ENCODE measurements around the gene CSNK2B.

CSNK2B gene

DNA sequence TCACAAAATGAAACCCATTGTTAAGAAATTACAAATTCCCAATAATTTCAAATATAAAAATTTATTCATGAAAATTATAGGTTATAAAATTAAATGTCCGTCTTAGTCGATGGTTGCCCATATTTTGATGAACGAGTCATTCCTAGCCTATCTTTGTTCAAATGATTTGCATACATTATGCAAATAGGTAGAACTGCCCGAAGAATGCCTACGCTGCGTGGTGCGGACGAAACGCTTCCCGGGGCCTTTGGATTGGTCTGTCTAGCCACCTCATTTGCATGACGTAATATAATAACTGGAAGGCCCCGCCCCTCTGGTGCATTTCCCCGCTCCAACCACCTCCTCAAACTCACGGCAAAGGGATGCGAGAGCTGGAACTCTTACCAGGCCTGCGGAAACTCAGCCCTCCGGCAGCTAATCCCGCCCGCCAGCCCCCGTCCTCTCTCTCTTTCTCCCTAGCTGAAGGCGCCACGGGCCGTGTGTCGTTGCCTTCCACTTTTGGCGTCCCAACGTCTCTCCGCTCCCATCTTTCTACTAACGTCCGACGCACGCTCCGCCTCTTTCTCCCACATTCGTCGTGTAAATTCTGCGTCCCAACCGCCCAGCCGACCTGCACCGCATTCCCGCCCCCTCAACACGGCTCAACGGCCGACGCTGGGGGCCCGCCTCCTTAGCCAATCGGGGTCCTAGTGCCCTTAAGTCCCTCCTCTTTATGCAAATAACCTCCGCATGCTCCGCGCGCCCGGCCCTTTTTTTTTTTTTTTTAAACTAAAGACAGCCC, 45.9 kb upstream of the CSNK2B start (continued):
- TF ChIP-seq, protein P1, sequence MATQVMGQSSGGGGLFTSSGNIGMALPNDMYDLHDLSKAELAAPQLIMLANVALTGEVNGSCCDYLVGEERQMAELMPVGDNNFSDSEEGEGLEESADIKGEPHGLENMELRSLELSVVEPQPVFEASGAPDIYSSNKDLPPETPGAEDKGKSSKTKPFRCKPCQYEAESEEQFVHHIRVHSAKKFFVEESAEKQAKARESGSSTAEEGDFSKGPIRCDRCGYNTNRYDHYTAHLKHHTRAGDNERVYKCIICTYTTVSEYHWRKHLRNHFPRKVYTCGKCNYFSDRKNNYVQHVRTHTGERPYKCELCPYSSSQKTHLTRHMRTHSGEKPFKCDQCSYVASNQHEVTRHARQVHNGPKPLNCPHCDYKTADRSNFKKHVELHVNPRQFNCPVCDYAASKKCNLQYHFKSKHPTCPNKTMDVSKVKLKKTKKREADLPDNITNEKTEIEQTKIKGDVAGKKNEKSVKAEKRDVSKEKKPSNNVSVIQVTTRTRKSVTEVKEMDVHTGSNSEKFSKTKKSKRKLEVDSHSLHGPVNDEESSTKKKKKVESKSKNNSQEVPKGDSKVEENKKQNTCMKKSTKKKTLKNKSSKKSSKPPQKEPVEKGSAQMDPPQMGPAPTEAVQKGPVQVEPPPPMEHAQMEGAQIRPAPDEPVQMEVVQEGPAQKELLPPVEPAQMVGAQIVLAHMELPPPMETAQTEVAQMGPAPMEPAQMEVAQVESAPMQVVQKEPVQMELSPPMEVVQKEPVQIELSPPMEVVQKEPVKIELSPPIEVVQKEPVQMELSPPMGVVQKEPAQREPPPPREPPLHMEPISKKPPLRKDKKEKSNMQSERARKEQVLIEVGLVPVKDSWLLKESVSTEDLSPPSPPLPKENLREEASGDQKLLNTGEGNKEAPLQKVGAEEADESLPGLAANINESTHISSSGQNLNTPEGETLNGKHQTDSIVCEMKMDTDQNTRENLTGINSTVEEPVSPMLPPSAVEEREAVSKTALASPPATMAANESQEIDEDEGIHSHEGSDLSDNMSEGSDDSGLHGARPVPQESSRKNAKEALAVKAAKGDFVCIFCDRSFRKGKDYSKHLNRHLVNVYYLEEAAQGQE (tag by site-specific recombination; IDR thresholded peaks at IDR 0.05), result no peak
- TF ChIP-seq ZFHX2 (tag by site-specific recombination; conservative IDR thresholded peaks at IDR 0.05) (peak; percentile 86), ZBTB1 (tag by site-specific recombination; IDR thresholded peaks at IDR 0.05) (no peak), ZNF791 (tag by site-specific recombination; IDR thresholded peaks at IDR 0.05) (no peak), ZNF248 (tag by site-specific recombination; IDR thresholded peaks at IDR 0.05) (no peak), SCRT2 (tag by site-specific recombination; IDR thresholded peaks at IDR 0.05) (no peak), ZNF600 (tag by site-specific recombination; IDR thresholded peaks at IDR 0.05) (peak; percentile 91), ZNF155 (tag by site-specific recombination; IDR thresholded peaks at IDR 0.05) (no peak), ZNF558 (tag by site-specific recombination; IDR thresholded peaks at IDR 0.05) (no peak), ZNF302 (tag by site-specific recombination; IDR thresholded peaks at IDR 0.05; ENCODE audit: low read depth) (no peak), ZNF843 (tag by site-specific recombination; IDR thresholded peaks at IDR 0.05) (peak; percentile 60), ZNF658 (tag by site-specific recombination; IDR thresholded peaks at IDR 0.05) (no peak), ZNF626 (tag by site-specific recombination; IDR thresholded peaks at IDR 0.05) (no peak), GFI1B (tag by site-specific recombination; IDR thresholded peaks at IDR 0.05) (no peak), ZNF501 (tag by site-specific recombination; IDR thresholded peaks at IDR 0.05) (no peak; the same call in none of the 2 replicates), ZNF157 (tag by site-specific recombination; IDR thresholded peaks at IDR 0.05) (no peak)
- TF ChIP-seq, protein P2, sequence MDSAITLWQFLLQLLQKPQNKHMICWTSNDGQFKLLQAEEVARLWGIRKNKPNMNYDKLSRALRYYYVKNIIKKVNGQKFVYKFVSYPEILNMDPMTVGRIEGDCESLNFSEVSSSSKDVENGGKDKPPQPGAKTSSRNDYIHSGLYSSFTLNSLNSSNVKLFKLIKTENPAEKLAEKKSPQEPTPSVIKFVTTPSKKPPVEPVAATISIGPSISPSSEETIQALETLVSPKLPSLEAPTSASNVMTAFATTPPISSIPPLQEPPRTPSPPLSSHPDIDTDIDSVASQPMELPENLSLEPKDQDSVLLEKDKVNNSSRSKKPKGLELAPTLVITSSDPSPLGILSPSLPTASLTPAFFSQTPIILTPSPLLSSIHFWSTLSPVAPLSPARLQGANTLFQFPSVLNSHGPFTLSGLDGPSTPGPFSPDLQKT (IDR thresholded peaks at IDR 0.05; ENCODE audit: borderline replicate concordance, low read depth, low read length), result no peak
- TF ChIP-seq, protein P3, sequence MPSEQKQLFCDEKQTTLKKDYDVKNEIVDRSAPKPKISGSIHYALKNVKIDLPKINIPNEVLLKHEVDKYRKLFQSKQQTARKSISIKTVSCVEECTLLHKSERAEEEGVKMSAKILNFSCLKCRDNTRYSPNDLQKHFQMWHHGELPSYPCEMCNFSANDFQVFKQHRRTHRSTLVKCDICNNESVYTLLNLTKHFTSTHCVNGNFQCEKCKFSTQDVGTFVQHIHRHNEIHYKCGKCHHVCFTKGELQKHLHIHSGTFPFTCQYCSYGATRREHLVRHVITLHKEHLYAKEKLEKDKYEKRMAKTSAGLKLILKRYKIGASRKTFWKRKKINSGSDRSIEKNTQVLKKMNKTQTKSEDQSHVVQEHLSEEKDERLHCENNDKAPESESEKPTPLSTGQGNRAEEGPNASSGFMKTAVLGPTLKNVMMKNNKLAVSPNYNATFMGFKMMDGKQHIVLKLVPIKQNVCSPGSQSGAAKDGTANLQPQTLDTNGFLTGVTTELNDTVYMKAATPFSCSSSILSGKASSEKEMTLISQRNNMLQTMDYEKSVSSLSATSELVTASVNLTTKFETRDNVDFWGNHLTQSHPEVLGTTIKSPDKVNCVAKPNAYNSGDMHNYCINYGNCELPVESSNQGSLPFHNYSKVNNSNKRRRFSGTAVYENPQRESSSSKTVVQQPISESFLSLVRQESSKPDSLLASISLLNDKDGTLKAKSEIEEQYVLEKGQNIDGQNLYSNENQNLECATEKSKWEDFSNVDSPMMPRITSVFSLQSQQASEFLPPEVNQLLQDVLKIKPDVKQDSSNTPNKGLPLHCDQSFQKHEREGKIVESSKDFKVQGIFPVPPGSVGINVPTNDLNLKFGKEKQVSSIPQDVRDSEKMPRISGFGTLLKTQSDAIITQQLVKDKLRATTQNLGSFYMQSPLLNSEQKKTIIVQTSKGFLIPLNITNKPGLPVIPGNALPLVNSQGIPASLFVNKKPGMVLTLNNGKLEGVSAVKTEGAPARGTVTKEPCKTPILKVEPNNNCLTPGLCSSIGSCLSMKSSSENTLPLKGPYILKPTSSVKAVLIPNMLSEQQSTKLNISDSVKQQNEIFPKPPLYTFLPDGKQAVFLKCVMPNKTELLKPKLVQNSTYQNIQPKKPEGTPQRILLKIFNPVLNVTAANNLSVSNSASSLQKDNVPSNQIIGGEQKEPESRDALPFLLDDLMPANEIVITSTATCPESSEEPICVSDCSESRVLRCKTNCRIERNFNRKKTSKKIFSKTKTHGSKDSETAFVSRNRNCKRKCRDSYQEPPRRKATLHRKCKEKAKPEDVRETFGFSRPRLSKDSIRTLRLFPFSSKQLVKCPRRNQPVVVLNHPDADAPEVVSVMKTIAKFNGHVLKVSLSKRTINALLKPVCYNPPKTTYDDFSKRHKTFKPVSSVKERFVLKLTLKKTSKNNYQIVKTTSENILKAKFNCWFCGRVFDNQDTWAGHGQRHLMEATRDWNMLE (tag by site-specific recombination; conservative IDR thresholded peaks at IDR 0.05; ENCODE audit: low read depth), result no peak
- TF ChIP-seq, protein P4, sequence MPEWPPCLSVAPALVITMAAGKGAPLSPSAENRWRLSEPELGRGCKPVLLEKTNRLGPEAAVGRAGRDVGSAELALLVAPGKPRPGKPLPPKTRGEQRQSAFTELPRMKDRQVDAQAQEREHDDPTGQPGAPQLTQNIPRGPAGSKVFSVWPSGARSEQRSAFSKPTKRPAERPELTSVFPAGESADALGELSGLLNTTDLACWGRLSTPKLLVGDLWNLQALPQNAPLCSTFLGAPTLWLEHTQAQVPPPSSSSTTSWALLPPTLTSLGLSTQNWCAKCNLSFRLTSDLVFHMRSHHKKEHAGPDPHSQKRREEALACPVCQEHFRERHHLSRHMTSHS (tag by site-specific recombination; IDR thresholded peaks at IDR 0.05), result no peak
- TF ChIP-seq, protein P5, sequence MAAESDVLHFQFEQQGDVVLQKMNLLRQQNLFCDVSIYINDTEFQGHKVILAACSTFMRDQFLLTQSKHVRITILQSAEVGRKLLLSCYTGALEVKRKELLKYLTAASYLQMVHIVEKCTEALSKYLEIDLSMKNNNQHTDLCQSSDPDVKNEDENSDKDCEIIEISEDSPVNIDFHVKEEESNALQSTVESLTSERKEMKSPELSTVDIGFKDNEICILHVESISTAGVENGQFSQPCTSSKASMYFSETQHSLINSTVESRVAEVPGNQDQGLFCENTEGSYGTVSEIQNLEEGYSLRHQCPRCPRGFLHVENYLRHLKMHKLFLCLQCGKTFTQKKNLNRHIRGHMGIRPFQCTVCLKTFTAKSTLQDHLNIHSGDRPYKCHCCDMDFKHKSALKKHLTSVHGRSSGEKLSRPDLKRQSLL (tag by site-specific recombination; IDR thresholded peaks at IDR 0.05), result no peak
- TF ChIP-seq, protein P6, sequence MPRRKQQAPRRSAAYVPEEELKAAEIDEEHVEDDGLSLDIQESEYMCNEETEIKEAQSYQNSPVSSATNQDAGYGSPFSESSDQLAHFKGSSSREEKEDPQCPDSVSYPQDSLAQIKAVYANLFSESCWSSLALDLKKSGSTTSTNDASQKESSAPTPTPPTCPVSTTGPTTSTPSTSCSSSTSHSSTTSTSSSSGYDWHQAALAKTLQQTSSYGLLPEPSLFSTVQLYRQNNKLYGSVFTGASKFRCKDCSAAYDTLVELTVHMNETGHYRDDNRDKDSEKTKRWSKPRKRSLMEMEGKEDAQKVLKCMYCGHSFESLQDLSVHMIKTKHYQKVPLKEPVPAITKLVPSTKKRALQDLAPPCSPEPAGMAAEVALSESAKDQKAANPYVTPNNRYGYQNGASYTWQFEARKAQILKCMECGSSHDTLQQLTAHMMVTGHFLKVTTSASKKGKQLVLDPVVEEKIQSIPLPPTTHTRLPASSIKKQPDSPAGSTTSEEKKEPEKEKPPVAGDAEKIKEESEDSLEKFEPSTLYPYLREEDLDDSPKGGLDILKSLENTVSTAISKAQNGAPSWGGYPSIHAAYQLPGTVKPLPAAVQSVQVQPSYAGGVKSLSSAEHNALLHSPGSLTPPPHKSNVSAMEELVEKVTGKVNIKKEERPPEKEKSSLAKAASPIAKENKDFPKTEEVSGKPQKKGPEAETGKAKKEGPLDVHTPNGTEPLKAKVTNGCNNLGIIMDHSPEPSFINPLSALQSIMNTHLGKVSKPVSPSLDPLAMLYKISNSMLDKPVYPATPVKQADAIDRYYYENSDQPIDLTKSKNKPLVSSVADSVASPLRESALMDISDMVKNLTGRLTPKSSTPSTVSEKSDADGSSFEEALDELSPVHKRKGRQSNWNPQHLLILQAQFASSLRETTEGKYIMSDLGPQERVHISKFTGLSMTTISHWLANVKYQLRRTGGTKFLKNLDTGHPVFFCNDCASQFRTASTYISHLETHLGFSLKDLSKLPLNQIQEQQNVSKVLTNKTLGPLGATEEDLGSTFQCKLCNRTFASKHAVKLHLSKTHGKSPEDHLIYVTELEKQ (tag by site-specific recombination; IDR thresholded peaks at IDR 0.05; ENCODE audit: borderline replicate concordance), result no peak
- TF ChIP-seq, protein P7, sequence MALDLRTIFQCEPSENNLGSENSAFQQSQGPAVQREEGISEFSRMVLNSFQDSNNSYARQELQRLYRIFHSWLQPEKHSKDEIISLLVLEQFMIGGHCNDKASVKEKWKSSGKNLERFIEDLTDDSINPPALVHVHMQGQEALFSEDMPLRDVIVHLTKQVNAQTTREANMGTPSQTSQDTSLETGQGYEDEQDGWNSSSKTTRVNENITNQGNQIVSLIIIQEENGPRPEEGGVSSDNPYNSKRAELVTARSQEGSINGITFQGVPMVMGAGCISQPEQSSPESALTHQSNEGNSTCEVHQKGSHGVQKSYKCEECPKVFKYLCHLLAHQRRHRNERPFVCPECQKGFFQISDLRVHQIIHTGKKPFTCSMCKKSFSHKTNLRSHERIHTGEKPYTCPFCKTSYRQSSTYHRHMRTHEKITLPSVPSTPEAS (tag by site-specific recombination; IDR thresholded peaks at IDR 0.05), result no peak
